ENCODE measurements around the gene KRTAP4-11. TPM values are rescaled to one million over a fixed set of nuclear protein-coding genes. Genes with fewer than 3 reads are reported as not detected.
"Not testable (repeated sequence)": the region's sequence is repeated elsewhere in the genome, so short reads cannot be mapped to it uniquely, and the experiment has no call there.

KRTAP4-11 gene
- total RNA-seq, 6 experiments from 2014 or later, result not detected

DNA sequence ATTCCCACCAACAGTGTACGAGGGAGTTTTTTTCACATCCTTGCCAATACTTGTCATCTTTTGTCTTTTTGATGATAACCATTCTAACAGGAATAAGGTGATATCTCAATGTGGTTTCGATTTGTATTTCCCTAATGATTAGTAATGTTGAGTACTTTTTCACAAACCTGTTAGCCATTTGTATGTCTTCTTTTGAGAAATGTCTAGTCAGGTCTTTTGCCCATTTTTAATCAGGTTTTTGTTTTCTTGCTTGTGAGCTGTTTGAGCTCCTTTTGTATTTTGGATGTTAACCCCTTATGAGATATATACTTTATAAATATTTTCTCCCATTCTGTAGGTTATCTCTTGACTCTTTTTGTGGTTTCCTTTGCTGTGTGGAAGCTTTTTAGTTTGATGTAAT, 33.4 kb upstream of the KRTAP4-11 start:
- TF ChIP-seq CTCF (IDR thresholded peaks at IDR 0.05), result no peak
- H3K9me3 Mint-ChIP-seq, result no peaks in the 10 kb centered on the region
- no peaks in the 10 kb centered on the region for H3K27me3 Mint-ChIP-seq (ENCODE audit: insufficient read depth)
- H3K4me3 Mint-ChIP-seq, result no peak overlapping the region
- peaks cover 12% of the 10 kb centered on the region for H3K4me1 Mint-ChIP-seq (ENCODE audit: low read depth)
- H3K36me3 Mint-ChIP-seq (ENCODE audit: low read depth), result no peaks in the 10 kb centered on the region
- no peak for DNase-seq
- H3K27ac Mint-ChIP-seq, result no peak overlapping the region

DNA sequence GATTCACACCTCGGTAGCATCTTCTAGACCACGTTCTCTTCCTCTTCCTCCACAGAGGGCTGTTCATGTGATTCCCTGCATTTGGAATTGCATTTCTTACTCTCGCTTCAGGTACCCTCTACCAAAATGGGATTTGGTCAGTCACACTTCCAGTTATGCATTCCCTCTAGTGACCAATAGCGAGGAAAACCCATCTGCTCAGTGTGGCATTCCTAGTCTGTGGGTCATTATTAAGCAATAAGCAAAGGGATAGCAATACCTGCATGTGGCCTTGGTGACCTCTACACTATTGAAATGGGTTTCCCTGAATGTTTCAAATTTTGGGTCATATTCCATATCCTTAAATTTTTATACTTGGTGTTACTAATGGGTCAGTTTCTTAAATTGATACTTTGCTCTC, 31.9 kb upstream of the KRTAP4-11 start:
- DNase-seq, result no peak
- H3K27me3 Mint-ChIP-seq (ENCODE audit: insufficient read depth), result no peaks in the 10 kb centered on the region
- H3K9me3 Mint-ChIP-seq, result no peaks in the 10 kb centered on the region
- H3K4me1 Mint-ChIP-seq (ENCODE audit: low read depth), result peaks cover 7% of the 10 kb centered on the region
- TF ChIP-seq CTCF (IDR thresholded peaks at IDR 0.05), result no peak
- H3K36me3 Mint-ChIP-seq (ENCODE audit: low read depth), result no peaks in the 10 kb centered on the region
- H3K4me3 Mint-ChIP-seq, result no peak overlapping the region
- H3K27ac Mint-ChIP-seq, result no peak overlapping the region

DNA sequence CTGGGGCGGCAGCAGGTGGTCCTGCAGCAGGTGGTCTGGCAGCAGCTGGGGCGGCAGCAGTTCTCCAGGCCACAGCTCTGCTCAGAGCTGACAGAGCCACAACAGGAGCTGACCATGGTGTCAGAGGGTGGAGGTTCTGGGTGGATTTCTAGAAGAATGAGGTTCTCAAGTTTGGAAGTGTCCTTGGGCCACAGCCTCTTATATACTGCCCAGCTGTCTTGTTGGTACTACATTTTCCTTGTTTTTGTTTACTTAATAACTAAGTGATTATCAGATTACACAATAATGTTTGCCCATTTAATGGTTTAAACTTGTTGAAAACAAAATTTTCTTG, 31.4 kb upstream of the KRTAP4-11 start, which contains the start of gene KRTAP4-5:
TSS of gene KRTAP4-5 (minus strand) at position 174 of the 334 bp plus-strand sequence. CDS start at position 116, 58 bp downstream.
- peaks cover 7% of the 10 kb centered on the region for H3K4me1 Mint-ChIP-seq (ENCODE audit: low read depth)
- no peaks in the 10 kb centered on the region for H3K36me3 Mint-ChIP-seq (ENCODE audit: low read depth)
- H3K4me3 Mint-ChIP-seq, result no peak within 1 kb of the TSS
- DNase-seq, result no peak
- H3K9me3 Mint-ChIP-seq, result no peaks in the 10 kb centered on the region
- no peaks in the 10 kb centered on the region for H3K27me3 Mint-ChIP-seq (ENCODE audit: insufficient read depth)
- TF ChIP-seq CTCF (IDR thresholded peaks at IDR 0.05), result no peak
- H3K27ac Mint-ChIP-seq, result no peak within 1 kb of the TSS

DNA sequence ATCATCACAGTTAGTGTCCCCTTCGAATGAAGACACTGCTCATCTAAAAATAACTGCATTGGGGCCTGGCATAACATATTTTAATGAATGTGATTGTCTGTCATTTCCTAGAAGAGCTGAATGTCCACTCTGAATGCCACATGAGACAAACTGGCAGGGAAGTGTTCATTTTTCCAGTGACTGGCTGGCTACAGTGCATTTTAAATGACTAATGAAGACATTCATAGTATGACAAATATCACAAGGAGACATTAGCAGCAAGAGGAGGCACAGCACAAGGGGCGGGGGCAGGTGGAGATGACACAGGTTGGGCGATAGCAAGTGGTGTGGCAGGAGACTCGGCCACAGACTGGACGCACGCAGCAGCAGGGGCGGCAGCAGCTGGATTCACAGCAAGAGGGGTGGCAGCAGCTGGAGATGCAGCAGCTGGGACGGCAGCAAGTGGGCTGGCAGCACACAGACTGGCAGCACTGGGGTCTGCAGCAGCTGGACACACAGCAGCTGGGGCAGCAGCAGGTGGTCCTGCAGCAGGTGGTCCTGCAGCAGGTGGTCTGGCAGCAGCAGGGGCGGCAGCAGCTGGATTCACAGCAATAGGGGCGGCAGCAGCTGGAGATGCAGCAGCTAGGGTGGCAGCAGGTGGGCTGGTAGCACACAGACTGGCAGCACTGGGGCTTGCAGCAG, 30.9 kb upstream of the KRTAP4-11 start:
- H3K27ac Mint-ChIP-seq; H3K36me3 Mint-ChIP-seq (ENCODE audit: low read depth): not testable (repeated sequence)

GRCh38 chr17:41147531-41148204, 29.5 kb upstream of the KRTAP4-11 start:
- H3K4me3 Mint-ChIP-seq, result no peak overlapping the region
- no peak overlapping the region for H3K27ac Mint-ChIP-seq
- no peak for DNase-seq
- H3K27me3 Mint-ChIP-seq (ENCODE audit: insufficient read depth), result no peaks in the 10 kb centered on the region
- peaks cover 7% of the 10 kb centered on the region for H3K4me1 Mint-ChIP-seq (ENCODE audit: low read depth)
- TF ChIP-seq CTCF (IDR thresholded peaks at IDR 0.05), result no peak
- H3K36me3 Mint-ChIP-seq (ENCODE audit: low read depth), result peaks cover 15% of the 10 kb centered on the region
- H3K9me3 Mint-ChIP-seq, result peaks cover 16% of the 10 kb centered on the region

More for the DNA sequence above, 30.9 kb upstream of the KRTAP4-11 start:
- not testable (repeated sequence) for DNase-seq; H3K4me3 Mint-ChIP-seq; H3K9me3 Mint-ChIP-seq; H3K27me3 Mint-ChIP-seq (ENCODE audit: insufficient read depth); H3K4me1 Mint-ChIP-seq (ENCODE audit: low read depth)

- Mint-ChIP-seq H3K4me1 (ENCODE audit: low read depth) (peaks cover 23% of the 10 kb centered on the region), H3K4me3 (no peak overlapping the region), H3K27me3 (ENCODE audit: insufficient read depth) (no peaks in the 10 kb centered on the region), H3K36me3 (ENCODE audit: low read depth) (peaks cover 25% of the 10 kb centered on the region), H3K9me3 (peaks cover 30% of the 10 kb centered on the region), H3K27ac (no peak overlapping the region)
- TF ChIP-seq CTCF (IDR thresholded peaks at IDR 0.05), result no peak
- no peak for DNase-seq
Measured at GRCh38 chr17:41145261-41145660, 27.1 kb upstream of the KRTAP4-11 start.

Data from HFFc6 (cell line).